OCI-LY7 (cell line): ENCODE results near the gene MAPRE3. TPM values are rescaled to one million over a fixed set of nuclear protein-coding genes. Genes with fewer than 3 reads are reported as not detected.

Source experiments
- BruUV-seq: library from RNA; stranded (reverse); fragments of 400-500 nt; replicated peaks from 2 replicates; lab custom pipeline; 2021; lab: Mats Ljungman, UMichigan
- CTCF ChIA-PET: fragments of 300-600 bp; sonication (Branson Sonifier 250); formaldehyde crosslinking; loops from one replicate; lab custom pipeline; 2022; ENCODE audit warnings: antibody characterized with exemption; ENCODE audit not compliant: unreplicated experiment; lab: Charles Lee
- POLR2A ChIA-PET: fragments of 300-600 bp; sonication (Branson Sonifier 250); formaldehyde crosslinking; loops from one replicate; lab custom pipeline; 2022; ENCODE audit warnings: antibody characterized with exemption; lab: Charles Lee
- DNase-seq: peaks from one replicate; pipeline ENCODE4 v3.0.0-alpha.2; 2015; ENCODE audit warnings: low spot score
- H2AFZ ChIP-seq: fragments of 200-600 bp; sonication (generic), shearing (Covaris generic); 2 replicates; pipeline ENCODE4 v1.6.1; 2014; ENCODE audit warnings: mild to moderate bottlenecking, antibody characterized with exemption, low read length, moderate library complexity
- H3K27ac ChIP-seq: fragments of 200-600 bp; sonication (generic); 2 replicates; pipeline ENCODE4 v1.5.1; 2014; ENCODE audit warnings: mixed run types, low read depth, mild to moderate bottlenecking, moderate library complexity, low read length, inconsistent platforms; ENCODE audit not compliant: poor library complexity, severe bottlenecking
- H3K36me3 ChIP-seq: fragments of 200-600 bp; sonication (generic); 2 replicates; pipeline ENCODE4 v1.6.1; 2014; ENCODE audit warnings: mild to moderate bottlenecking, antibody characterized with exemption, low read length, moderate library complexity, mixed read lengths; ENCODE audit not compliant: insufficient read depth
- H3K4me1 ChIP-seq: fragments of 200-600 bp; sonication (generic); 2 replicates; pipeline ENCODE4 v1.5.1; 2014; ENCODE audit warnings: mild to moderate bottlenecking, low read length; ENCODE audit not compliant: insufficient read depth, poor library complexity, severe bottlenecking
- H3K4me2 ChIP-seq: fragments of 200-600 bp; sonication (generic); 2 replicates; pipeline ENCODE4 v1.6.1; 2014; ENCODE audit warnings: mild to moderate bottlenecking, low read length
- H3K4me3 ChIP-seq: fragments of 200-600 bp; sonication (generic); 2 replicates; pipeline ENCODE4 v1.5.1; 2014; ENCODE audit warnings: mild to moderate bottlenecking, low read depth, low read length; ENCODE audit not compliant: poor library complexity, severe bottlenecking
- H3K79me2 ChIP-seq: fragments of 200-600 bp; sonication (generic); 2 replicates; pipeline ENCODE4 v1.6.1; 2016; ENCODE audit warnings: low read depth, mild to moderate bottlenecking, low read length, moderate library complexity, mixed read lengths; ENCODE audit not compliant: insufficient read depth
- H3K9me2 ChIP-seq: fragments of 200-600 bp; sonication (generic); 2 replicates; pipeline ENCODE4 v1.6.1; 2016; ENCODE audit warnings: mild to moderate bottlenecking, low read length, mixed read lengths; ENCODE audit not compliant: insufficient read depth
- H3K9me3 ChIP-seq: fragments of 200-600 bp; sonication (generic); 2 replicates; pipeline ENCODE4 v1.6.1; 2014; ENCODE audit warnings: mild to moderate bottlenecking, mixed run types, low read length, mixed read lengths
- H4K20me1 ChIP-seq: fragments of 200-600 bp; sonication (generic); 2 replicates; pipeline ENCODE4 v1.6.1; 2014; ENCODE audit warnings: mild to moderate bottlenecking, antibody characterized with exemption, low read length, moderate library complexity, mixed read lengths; ENCODE audit not compliant: insufficient read depth
- EZH2phosphoT487 ChIP-seq: fragments of 200-600 bp; sonication (generic); IDR thresholded peaks from 2 replicates; pipeline ENCODE4 v1.6.1; 2018; ENCODE audit warnings: low read depth, borderline replicate concordance, mild to moderate bottlenecking, mixed run types, antibody characterized with exemption, low read length, moderate library complexity, mixed read lengths
- intact Hi-C: fragments of 100-400 bp; cut with micrococcal nuclease; formaldehyde crosslinking; loops from one replicate; pipeline ENCODE4 v1.10.0; 2022; ENCODE audit not compliant: unreplicated experiment
- total RNA-seq, 2 experiments: library from RNA; depleted of rRNA in 1 of 2; stranded (reverse); fragments of >200 nt in 1 of 2; shearing (Covaris generic) in 1 of 2; gene quantifications; 2 replicates each; pipeline ENCODE4 v1.2.3, GENCODE V29; 2014 to 2022
- TF ChIP-seq, protein P1 (sequence below): fragments of 200-600 bp; sonication (generic); conservative IDR thresholded peaks from 2 replicates; pipeline ENCODE4 v1.5.1; 2014; ENCODE audit warnings: mild to moderate bottlenecking, antibody characterized with exemption, low read length, moderate library complexity, mixed read lengths

MAPRE3 gene
- total RNA-seq, 2 experiments from 2014 or later = not detected

DNA sequence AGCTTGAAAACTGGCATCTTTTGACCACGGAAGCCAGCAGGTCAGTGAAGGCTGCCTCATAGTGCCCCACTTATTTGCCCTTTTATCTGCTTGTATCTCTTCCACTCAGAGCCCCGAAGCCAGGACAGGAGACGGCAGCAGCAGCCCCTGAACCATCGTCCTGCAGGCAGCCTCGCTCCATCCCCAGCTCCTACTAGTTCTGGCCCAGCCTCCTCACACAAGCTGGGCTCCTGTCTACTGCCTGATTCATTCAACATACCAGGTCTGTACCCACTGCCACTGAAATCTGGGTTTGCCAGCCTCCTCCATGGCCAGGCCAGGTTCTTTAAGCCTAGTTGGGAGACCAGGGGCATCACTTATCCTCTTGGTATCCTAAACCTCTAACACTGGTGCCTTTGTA lies 96.9 kb downstream of the MAPRE3 start:
- peaks cover 26% of the 10 kb centered on the region for H3K79me2 ChIP-seq
- no peak for DNase-seq
- H4K20me1 ChIP-seq = 0 out of 2 replicates have a peak, but pooled peaks cover 4% of the 10 kb centered on the region
- no peak overlapping the region for H3K4me3 ChIP-seq
- H3K27ac ChIP-seq = no peak overlapping the region
- TF ChIP-seq, protein P1, sequence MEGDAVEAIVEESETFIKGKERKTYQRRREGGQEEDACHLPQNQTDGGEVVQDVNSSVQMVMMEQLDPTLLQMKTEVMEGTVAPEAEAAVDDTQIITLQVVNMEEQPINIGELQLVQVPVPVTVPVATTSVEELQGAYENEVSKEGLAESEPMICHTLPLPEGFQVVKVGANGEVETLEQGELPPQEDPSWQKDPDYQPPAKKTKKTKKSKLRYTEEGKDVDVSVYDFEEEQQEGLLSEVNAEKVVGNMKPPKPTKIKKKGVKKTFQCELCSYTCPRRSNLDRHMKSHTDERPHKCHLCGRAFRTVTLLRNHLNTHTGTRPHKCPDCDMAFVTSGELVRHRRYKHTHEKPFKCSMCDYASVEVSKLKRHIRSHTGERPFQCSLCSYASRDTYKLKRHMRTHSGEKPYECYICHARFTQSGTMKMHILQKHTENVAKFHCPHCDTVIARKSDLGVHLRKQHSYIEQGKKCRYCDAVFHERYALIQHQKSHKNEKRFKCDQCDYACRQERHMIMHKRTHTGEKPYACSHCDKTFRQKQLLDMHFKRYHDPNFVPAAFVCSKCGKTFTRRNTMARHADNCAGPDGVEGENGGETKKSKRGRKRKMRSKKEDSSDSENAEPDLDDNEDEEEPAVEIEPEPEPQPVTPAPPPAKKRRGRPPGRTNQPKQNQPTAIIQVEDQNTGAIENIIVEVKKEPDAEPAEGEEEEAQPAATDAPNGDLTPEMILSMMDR = no peak
- no peak for TF ChIP-seq EZH2phosphoT487
- ChIA-PET POLR2A (interaction anchor here (1.0 kb wide), 1 partner anchor 9 kb away, joined by 3 read pairs; no protein-coding TSS in a partner anchor), CTCF (no interaction called here)
- no peaks in the 10 kb centered on the region for H3K9me3 ChIP-seq
- intact Hi-C loops = no loop called here
- BruUV-seq = no TSS peak
- no peaks in the 10 kb centered on the region for H3K9me2 ChIP-seq
- peaks cover 16% of the 10 kb centered on the region for H3K4me1 ChIP-seq
- no peak overlapping the region for H3K4me2 ChIP-seq
- H2AFZ ChIP-seq = no peak overlapping the region
- H3K36me3 ChIP-seq = peaks cover 67% of the 10 kb centered on the region

DNA sequence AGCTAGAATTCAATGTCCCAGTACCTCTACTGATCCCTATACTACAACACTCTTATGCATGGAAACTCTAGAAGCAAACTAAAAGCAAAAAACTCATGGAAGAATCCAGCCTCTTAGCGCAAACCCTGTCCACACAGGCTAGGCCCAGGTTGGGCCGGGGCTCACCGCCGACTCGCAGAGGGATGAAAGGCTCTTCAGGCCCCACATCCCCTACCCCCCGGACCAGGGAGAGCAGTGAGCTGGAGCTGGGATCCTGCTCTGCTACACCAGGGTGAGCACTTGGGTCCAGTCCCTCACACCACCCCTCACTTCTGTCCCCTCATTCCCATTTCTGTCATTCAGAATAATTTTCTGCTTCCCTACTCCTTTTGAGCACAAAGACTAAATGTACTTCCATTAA lies 99.0 kb downstream of the MAPRE3 start:
- DNase-seq = no peak
- peak overlapping the region; percentile 89; the same call in 1 of the 2 replicates for H3K4me2 ChIP-seq
- ChIA-PET CTCF (no interaction called here), POLR2A (interaction anchor here (0.7 kb wide), 1 partner anchor 181 kb away, joined by 3 read pairs; no protein-coding TSS in a partner anchor)
- no peak overlapping the region for H3K27ac ChIP-seq
- H3K4me3 ChIP-seq = no peak overlapping the region
- 0 out of 2 replicates have a peak, but pooled peaks cover 4% of the 10 kb centered on the region for H4K20me1 ChIP-seq
- H3K9me2 ChIP-seq = no peaks in the 10 kb centered on the region
- no peak overlapping the region for H2AFZ ChIP-seq
- BruUV-seq = no TSS peak
- no peaks in the 10 kb centered on the region for H3K9me3 ChIP-seq
- TF ChIP-seq, protein P1 = no peak
- no peak for TF ChIP-seq EZH2phosphoT487
- H3K4me1 ChIP-seq = peaks cover 36% of the 10 kb centered on the region
- peaks cover 57% of the 10 kb centered on the region for H3K36me3 ChIP-seq
- H3K79me2 ChIP-seq = peaks cover 26% of the 10 kb centered on the region
- intact Hi-C loops = no loop called here

DNA sequence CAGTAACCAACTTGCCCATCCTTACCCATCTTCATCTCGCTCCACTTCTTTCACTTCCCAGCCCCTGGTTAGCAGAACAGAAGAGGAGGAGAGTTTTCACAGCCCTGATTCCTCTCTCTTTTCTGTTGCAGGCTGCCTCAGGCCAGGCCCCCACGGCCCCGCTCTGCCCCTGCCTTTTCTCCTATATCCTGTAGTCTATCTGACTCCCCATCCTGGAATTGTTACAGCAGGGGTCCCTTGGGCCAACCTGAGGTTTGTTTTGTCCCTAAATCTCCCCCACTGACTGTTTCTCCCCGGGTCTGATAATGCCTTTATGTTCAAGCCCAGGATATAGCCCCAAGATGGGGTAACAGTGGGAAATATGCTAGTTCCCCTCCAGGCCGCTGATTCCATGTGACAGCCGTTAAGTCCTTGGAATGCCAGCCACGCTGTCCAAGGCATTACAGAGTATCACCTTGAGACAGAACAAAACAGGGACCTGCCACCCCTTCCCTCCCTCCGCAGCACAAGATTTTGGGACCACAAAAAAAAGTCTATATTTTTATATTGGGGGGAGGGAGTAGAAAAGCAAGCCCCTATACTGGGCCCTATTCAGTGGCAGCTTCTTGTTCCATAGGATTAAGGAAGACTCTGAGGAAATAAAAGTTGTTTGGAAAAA lies 99.7 kb downstream of the MAPRE3 start:
- Histone ChIP-seq H3K27ac (no peak overlapping the region), H2AFZ (no peak overlapping the region), H3K36me3 (peaks cover 51% of the 10 kb centered on the region), H3K4me3 (peak overlapping the region; percentile 93), H3K9me2 (no peaks in the 10 kb centered on the region), H4K20me1 (0 out of 2 replicates have a peak, but pooled peaks cover 4% of the 10 kb centered on the region), H3K9me3 (no peaks in the 10 kb centered on the region), H3K4me2 (peak overlapping the region; percentile 89), H3K4me1 (peaks cover 43% of the 10 kb centered on the region), H3K79me2 (peaks cover 26% of the 10 kb centered on the region)
- ChIA-PET CTCF (no interaction called here), POLR2A (interaction anchor here (0.6 to 1.9 kb wide), 3 partner anchors 19 to 181 kb away, joined by 3 to 14 read pairs (median 4); partner anchors contain the start of gene AGBL5)
- no peak for TF ChIP-seq EZH2phosphoT487
- TF ChIP-seq, protein P1 = no peak
- BruUV-seq = no TSS peak
- intact Hi-C loops = loop anchor here (2.0 kb wide), 1 partner anchor 37 kb away; the partner anchor contains the start of gene TMEM214
- no peak for DNase-seq
